22Rv1 (cell line): ENCODE data around the gene BNC2.

Experiments used
- CTCF ChIP-seq: fragments of 450-650 bp; IDR thresholded peaks from 2 replicates; pipeline ENCODE4 v1.5.1; 2017; ENCODE audit warnings: mild to moderate bottlenecking
- ZFX ChIP-seq: fragments of 450-650 bp; IDR thresholded peaks from 2 replicates; pipeline ENCODE4 v1.6.1; 2017; ENCODE audit warnings: antibody characterized with exemption, borderline replicate concordance

DNA sequence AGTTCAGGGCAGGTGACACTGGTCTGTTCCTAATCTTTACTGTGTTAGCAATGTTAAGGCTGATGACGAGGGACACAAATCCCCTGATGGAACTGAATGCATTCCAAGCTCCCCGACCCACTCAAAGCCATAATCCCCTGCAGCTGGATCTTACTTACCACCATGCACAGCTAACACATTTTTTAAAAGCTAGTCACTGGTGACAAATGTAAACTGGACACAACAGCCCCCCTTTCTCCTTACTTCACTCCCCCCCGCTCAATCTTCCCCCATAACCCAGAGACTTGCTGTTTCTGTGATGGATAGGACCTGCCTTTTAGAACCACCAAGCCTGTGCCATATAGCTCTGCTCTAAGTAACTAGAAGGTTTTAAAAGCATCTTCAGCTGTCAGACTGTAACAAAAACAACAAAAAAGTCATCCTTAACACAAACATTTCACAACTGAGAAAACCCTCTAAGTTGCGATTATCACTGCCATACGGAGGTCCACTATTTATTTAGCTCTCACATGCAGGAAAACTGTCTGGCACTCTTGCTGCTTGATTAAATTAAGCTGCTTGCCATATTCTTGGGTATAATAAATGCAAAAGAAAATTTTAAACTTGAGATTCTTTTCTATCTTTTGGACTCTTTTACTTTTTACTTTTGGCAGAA lies 44.4 kb downstream of the BNC2 start:
- TF ChIP-seq CTCF = no peak
- TF ChIP-seq ZFX = no peak
